ENCODE measurements around the gene IL12A.

- TF ChIP-seq CTCF (IDR thresholded peaks at IDR 0.05) (no peak), TCF7 (CRISPR knock-in tag; IDR thresholded peaks at IDR 0.05; ENCODE audit: low read depth) (no peak), ATF3 (CRISPR knock-in tag; conservative IDR thresholded peaks at IDR 0.05) (no peak), SP1 (CRISPR knock-in tag; conservative IDR thresholded peaks at IDR 0.05) (no peak), USF2 (CRISPR knock-in tag; IDR thresholded peaks at IDR 0.05) (no peak), MAX (CRISPR knock-in tag; IDR thresholded peaks at IDR 0.05) (no peak), ZNF121 (CRISPR knock-in tag; IDR thresholded peaks at IDR 0.05) (no peak), FOXJ3 (CRISPR knock-in tag; IDR thresholded peaks at IDR 0.05; ENCODE audit: borderline replicate concordance) (no peak)
Observed at GRCh38 chr3:159964166-159964973, 24.3 kb upstream of the IL12A start.

All from WTC11 (cell line).